ENCODE measurements around the gene KCNQ1. TPM values are rescaled to one million over a fixed set of nuclear protein-coding genes. Genes with fewer than 3 reads are reported as not detected.

The KCNQ1 gene
- total and polyA plus RNA-seq, 9 of the 15 experiments (the other 6 are each of a cell fraction or from before 2014, with no cell fraction given): 0.44 TPM; not detected in 8

- POLR2A ChIA-PET: interaction anchor here (1.2 kb wide), 1 partner anchor 361 kb away, joined by 3 read pairs; no protein-coding TSS in a partner anchor
- Histone ChIP-seq H3K27ac (ENCODE audit: extremely low read depth, low read depth, low read length) (no peak overlapping the region), H2AFZ (ENCODE audit: low read depth, low read length) (no peak overlapping the region), H3K9me3 (replicated peaks; ENCODE audit: control insufficient read depth, insufficient read depth, low read depth, low read length) (no peaks in the 10 kb centered on the region), H3K79me2 (ENCODE audit: control insufficient read depth, insufficient read depth, low read length) (no peaks in the 10 kb centered on the region), H3K27me3 (ENCODE audit: control insufficient read depth in 2 of 2, insufficient read depth in 2 of 2, low read length in 2 of 2) (peaks cover 0 to 48% of the 10 kb centered on the region in 2 experiments; a peak in 4 of 5 replicates), H3K36me3 (ENCODE audit: control insufficient read depth, insufficient read depth, low read length) (no peaks in the 10 kb centered on the region), H3K4me3 (no peak overlapping the region), H4K20me1 (replicated peaks; ENCODE audit: control insufficient read depth, insufficient read depth, low read length) (peaks cover 7% of the 10 kb centered on the region), H3K4me2 (ENCODE audit: insufficient read depth, low read length) (no peak overlapping the region), H3K9me1 (ENCODE audit: control insufficient read depth, insufficient read depth, low read length) (no peaks in the 10 kb centered on the region), H3K9ac (ENCODE audit: insufficient read depth in 1 of 2, low read depth in 2 of 2, low read length in 2 of 2) (no peak overlapping the region), H3K4me1 (replicated peaks in 1 of 2; ENCODE audit: control insufficient read depth in 2 of 2, insufficient read depth in 2 of 2, low read length in 2 of 2) (peaks cover 9 to 70% of the 10 kb centered on the region in 2 experiments)
- 11% methylated on average over 14 of the region's 14 CpGs for WGBS (ENCODE audit: insufficient coverage, low coverage, missing lambda C conversion rate)
- in situ Hi-C loops (cut with MboI) (loop anchor here (5.0 kb wide), 2 partner anchors 102 to 358 kb away; partner anchors contain the start of gene CDKN1C), intact Hi-C loops (cut with micrococcal nuclease) (loop anchor here (10.0 kb wide), 3 partner anchors 165 to 335 kb away; partner anchors contain the start of genes C11orf21, KCNQ1OT1 and TSPAN32)
- DNase-seq (ENCODE audit: extremely low read depth in 1 of 4, low spot score in 3 of 4): no peak
- BruUV-seq (replicated peaks): no TSS peak
- TF ChIP-seq PHB2 (IDR thresholded peaks at IDR 0.05; ENCODE audit: low read depth) (no peak), ZFX (CRISPR knock-in tag; IDR thresholded peaks at IDR 0.05) (no peak), ZNF589 (CRISPR knock-in tag; IDR thresholded peaks at IDR 0.05; ENCODE audit: low read depth) (no peak), FUS (optimal IDR thresholded peaks at IDR 0.05; ENCODE audit: low read depth, low read length) (no peak), ZSCAN29 (IDR thresholded peaks at IDR 0.05) (no peak), STAG1 (CRISPR knock-in tag; IDR thresholded peaks at IDR 0.05; ENCODE audit: borderline replicate concordance) (no peak), ZNF232 (CRISPR knock-in tag; IDR thresholded peaks at IDR 0.05) (no peak), GABPB2 (CRISPR knock-in tag; conservative IDR thresholded peaks at IDR 0.05) (no peak), EWSR1 (IDR thresholded peaks at IDR 0.05; ENCODE audit: borderline replicate concordance, low read depth, partially characterized antibody) (no peak), ZNF764 (CRISPR knock-in tag; IDR thresholded peaks at IDR 0.05; ENCODE audit: low read depth) (no peak), TBP (optimal IDR thresholded peaks at IDR 0.05; ENCODE audit: low read depth, low read length) (no peak), SIX5 (IDR thresholded peaks at IDR 0.05; ENCODE audit: borderline replicate concordance in 1 of 2, insufficient read depth in 1 of 2, low read depth in 1 of 2, low read length in 2 of 2) (no peak), RBM25 (IDR thresholded peaks at IDR 0.05; ENCODE audit: low read depth, low read length, severe bottlenecking) (no peak), TCF3 (CRISPR knock-in tag; IDR thresholded peaks at IDR 0.05) (no peak), FOXK1 (CRISPR knock-in tag; IDR thresholded peaks at IDR 0.05; ENCODE audit: borderline replicate concordance) (no peak), C11orf30 (IDR thresholded peaks at IDR 0.05; ENCODE audit: low read depth) (no peak)
- TF ChIP-seq, protein P1, sequence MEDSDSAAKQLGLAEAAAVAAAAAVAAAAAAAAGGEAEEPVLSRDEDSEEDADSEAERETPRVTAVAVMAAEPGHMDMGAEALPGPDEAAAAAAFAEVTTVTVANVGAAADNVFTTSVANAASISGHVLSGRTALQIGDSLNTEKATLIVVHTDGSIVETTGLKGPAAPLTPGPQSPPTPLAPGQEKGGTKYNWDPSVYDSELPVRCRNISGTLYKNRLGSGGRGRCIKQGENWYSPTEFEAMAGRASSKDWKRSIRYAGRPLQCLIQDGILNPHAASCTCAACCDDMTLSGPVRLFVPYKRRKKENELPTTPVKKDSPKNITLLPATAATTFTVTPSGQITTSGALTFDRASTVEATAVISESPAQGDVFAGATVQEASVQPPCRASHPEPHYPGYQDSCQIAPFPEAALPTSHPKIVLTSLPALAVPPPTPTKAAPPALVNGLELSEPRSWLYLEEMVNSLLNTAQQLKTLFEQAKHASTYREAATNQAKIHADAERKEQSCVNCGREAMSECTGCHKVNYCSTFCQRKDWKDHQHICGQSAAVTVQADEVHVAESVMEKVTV (CRISPR knock-in tag; IDR thresholded peaks at IDR 0.05): no peak
- no peak for FAIRE-seq
- CTCF ChIA-PET (ENCODE audit: low intra/inter-chr PET ratio): interaction anchor here (0.7 to 5.4 kb wide), 2 partner anchors 49 to 102 kb away, joined by 3 to 76 read pairs; no protein-coding TSS in a partner anchor
- no peak for ATAC-seq
These were observed 84.8 kb downstream of the KCNQ1 start for GRCh38 chr11:2529636-2530035.
